ENCODE data around the gene AFM.
"Not testable (repeated sequence)": the region's sequence is repeated elsewhere in the genome, so short reads cannot be mapped to it uniquely, and the experiment has no call there.

The AFM gene

DNA sequence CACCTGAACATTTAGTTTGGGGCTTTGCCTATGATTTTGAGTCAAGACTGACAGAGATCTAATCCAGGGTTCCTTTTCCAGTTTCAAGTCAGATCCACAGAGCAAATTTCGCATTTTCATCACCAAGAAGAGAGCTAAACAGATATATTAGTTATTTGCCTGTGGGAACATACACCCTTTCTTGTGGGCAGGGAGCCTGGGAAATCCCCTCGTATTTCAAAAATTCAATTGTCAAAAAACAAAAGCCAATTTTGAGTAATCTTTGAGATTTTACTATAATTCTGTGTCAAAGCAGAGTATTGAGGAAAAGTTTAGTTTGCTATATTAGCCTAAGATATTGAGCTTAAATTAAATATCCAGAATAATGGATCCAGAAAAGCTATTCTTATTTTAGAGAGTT is 56.6 kb downstream of the AFM start:
- DNase-seq (ENCODE audit: low spot score): no peak
- TF ChIP-seq, protein P1, sequence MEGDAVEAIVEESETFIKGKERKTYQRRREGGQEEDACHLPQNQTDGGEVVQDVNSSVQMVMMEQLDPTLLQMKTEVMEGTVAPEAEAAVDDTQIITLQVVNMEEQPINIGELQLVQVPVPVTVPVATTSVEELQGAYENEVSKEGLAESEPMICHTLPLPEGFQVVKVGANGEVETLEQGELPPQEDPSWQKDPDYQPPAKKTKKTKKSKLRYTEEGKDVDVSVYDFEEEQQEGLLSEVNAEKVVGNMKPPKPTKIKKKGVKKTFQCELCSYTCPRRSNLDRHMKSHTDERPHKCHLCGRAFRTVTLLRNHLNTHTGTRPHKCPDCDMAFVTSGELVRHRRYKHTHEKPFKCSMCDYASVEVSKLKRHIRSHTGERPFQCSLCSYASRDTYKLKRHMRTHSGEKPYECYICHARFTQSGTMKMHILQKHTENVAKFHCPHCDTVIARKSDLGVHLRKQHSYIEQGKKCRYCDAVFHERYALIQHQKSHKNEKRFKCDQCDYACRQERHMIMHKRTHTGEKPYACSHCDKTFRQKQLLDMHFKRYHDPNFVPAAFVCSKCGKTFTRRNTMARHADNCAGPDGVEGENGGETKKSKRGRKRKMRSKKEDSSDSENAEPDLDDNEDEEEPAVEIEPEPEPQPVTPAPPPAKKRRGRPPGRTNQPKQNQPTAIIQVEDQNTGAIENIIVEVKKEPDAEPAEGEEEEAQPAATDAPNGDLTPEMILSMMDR (IDR thresholded peaks at IDR 0.05; ENCODE audit: borderline replicate concordance, control extremely low read depth, extremely low read depth, insufficient read depth, missing control alignments): no peak
- in situ Hi-C loops (cut with MboI; ENCODE audit: low sequenced_read_pairs, unreplicated experiment): no loop called here

DNA sequence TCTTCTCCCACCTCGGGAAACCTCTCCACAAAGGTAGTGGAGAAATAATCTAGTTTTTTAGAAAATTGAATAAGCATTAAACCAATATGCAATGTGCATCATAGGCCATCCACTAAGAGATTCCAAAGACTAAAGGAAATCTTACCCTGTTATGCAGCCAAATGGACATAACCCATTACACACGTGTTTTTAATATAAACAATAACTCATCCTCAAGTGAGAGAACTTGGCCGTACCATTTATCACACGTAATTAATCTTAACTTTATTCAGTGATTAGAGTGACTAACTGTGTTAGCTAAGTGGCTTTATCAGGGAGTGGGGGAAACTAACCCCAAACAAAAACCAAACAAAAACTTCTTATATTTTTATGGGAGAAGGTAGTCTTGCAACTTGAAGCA is 57.8 kb downstream of the AFM start:
- TF ChIP-seq, protein P1 (IDR thresholded peaks at IDR 0.05; ENCODE audit: borderline replicate concordance, control extremely low read depth, extremely low read depth, insufficient read depth, missing control alignments): no peak
- in situ Hi-C loops (cut with MboI; ENCODE audit: low sequenced_read_pairs, unreplicated experiment): no loop called here
- DNase-seq (ENCODE audit: low spot score): no peak

DNA sequence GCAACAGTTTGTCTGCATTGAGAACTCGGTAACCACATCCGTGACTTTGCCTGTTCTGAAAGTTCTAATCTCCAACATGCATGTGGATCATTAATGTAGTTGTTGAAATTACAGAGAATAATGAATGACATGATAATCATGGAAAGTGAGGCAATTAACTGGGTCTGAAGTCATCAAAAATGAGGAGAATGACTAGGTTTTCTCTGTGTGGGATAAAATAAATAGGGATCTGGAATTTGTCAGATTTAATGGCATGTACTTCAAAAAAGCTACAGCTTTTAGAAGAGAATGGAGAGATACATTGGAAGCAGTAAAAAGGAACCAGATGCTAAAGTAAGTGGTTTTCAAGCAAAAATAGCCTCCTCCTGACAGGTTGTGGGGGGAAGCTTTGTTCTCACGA is 59.3 kb downstream of the AFM start:
- in situ Hi-C loops (cut with MboI; ENCODE audit: low sequenced_read_pairs, unreplicated experiment): no loop called here
- DNase-seq (ENCODE audit: low spot score): no peak
- TF ChIP-seq, protein P1 (IDR thresholded peaks at IDR 0.05; ENCODE audit: borderline replicate concordance, control extremely low read depth, extremely low read depth, insufficient read depth, missing control alignments): no peak

DNA sequence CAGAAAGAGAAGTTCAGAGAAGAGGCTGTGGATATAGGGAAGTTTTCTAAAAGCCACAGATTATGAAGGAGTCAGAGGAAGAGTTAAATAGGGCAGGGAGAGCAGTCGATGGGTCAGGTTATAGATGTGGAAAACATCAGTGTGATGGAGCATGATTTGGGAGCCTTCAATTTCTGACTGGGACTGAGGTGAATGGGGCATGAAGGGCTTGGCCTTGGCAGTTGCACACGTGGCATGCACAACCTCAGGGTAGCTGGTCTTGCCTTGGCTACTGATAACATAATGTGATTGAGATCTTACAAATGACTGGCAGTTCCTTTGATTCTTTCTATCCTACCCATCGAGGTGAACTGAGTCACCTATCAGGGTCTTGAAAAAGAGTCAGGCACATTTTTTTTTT is 59.7 kb downstream of the AFM start:
- TF ChIP-seq, protein P1 (IDR thresholded peaks at IDR 0.05; ENCODE audit: borderline replicate concordance, control extremely low read depth, extremely low read depth, insufficient read depth, missing control alignments): no peak
- in situ Hi-C loops (cut with MboI; ENCODE audit: low sequenced_read_pairs, unreplicated experiment): no loop called here
- no peak for DNase-seq (ENCODE audit: low spot score)

DNA sequence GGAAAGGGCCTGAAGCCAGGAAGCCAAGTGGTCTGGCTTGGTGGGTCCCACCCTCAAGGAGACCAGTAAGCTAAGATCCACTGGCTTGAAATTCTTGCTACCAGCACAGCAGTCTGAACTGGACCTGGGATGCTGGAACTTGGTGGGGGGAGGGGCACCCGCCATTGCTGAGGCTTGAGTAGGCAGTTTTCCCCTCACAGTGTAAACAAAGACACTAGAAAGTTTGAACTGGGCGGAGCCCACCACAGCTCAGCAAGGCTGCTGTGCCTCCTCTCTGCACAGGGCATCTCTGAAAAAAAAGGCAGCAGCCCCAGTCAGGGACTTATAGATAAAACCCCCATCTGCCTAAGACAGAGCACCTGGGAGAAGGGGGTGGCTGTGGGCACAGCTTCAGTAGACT is 63.1 kb downstream of the AFM start:
- DNase-seq (ENCODE audit: low spot score): no peak
- in situ Hi-C loops (cut with MboI; ENCODE audit: low sequenced_read_pairs, unreplicated experiment): no loop called here

DNA sequence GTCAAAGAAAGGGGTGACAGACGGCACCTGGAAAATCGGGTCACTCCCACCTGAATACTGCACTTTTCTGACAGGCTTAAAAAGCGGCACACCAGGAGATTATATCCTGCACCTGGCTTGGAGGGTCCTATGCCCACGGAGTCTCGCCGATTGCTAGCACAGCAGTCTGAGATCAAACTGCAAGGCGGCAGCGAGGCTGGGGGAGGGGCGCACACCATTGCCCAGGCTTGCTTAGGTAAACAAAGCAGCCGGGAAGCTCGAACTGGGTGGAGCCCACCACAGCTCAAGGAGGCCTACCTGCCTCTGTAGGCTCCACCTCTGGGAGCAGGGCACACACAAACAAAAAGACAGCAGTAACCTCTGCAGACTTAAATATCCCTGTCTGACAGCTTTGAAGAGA is 69.3 kb downstream of the AFM start:
- DNase-seq (ENCODE audit: low spot score); in situ Hi-C loops (cut with MboI; ENCODE audit: low sequenced_read_pairs, unreplicated experiment): not testable (repeated sequence)

More for the DNA sequence above, 63.1 kb downstream of the AFM start:
- TF ChIP-seq, protein P1 (IDR thresholded peaks at IDR 0.05; ENCODE audit: borderline replicate concordance, control extremely low read depth, extremely low read depth, insufficient read depth, missing control alignments): no peak

All from GM13976 (cell line).